ENCODE results near the gene AQP10. TPM values are rescaled to one million over a fixed set of nuclear protein-coding genes. Genes with fewer than 3 reads are reported as not detected.

AQP10 gene
- total and polyA plus RNA-seq, 2 of the 4 experiments (the other 2 are of a cell fraction): not detected

- H3K9me3 ChIP-seq (ENCODE audit: control insufficient read depth, insufficient read depth, low read length): peaks cover 3% of the 10 kb centered on the region; the same call in 1 of the 2 replicates
- ATAC-seq (ENCODE audit: low read depth) (peak; percentile 83), DNase-seq (peak; percentile 45)
- dilution Hi-C loops (cut with HindIII; ENCODE audit: low sequenced_read_pairs, unreplicated experiment): no loop called here
- peak overlapping the region; percentile 46; the same call in 1 of the 2 replicates for H2BK120ac ChIP-seq (ENCODE audit: low read depth, low read length)
- H4K91ac ChIP-seq (ENCODE audit: insufficient read depth, low read depth, low read length): no peak overlapping the region
- in situ Hi-C loops (cut with MboI; ENCODE audit: low sequenced_read_pairs): no loop called here
- H3K27ac ChIP-seq (ENCODE audit: insufficient read depth, low read length): peak overlapping the region; percentile 27; the same call in 1 of the 2 replicates
- no peak overlapping the region for H3K4me3 ChIP-seq (ENCODE audit: insufficient read depth, low read depth, low read length)
- H3K9me1 ChIP-seq (ENCODE audit: insufficient read depth, low read length): no peaks in the 10 kb centered on the region
- H2AFZ ChIP-seq (replicated peaks; ENCODE audit: low read length, poor library complexity): no peak overlapping the region
- intact Hi-C loops (cut with micrococcal nuclease): no loop called here
- TF ChIP-seq ELK1 (IDR thresholded peaks at IDR 0.05; ENCODE audit: borderline replicate concordance, low read depth, low read length) (no peak), SMC3 (IDR thresholded peaks at IDR 0.05; ENCODE audit: low read depth, low read length) (no peak), MAZ (IDR thresholded peaks at IDR 0.05; ENCODE audit: borderline replicate concordance, low read depth, low read length) (no peak), NFE2L2 (IDR thresholded peaks at IDR 0.05; ENCODE audit: low read depth, low read length) (peak; percentile 72; the same call in 1 of the 2 replicates)
- H3K27me3 ChIP-seq (ENCODE audit: control insufficient read depth, insufficient read depth, low read length): peaks cover 5% of the 10 kb centered on the region
- no peak overlapping the region for H3K4me2 ChIP-seq (ENCODE audit: low read depth, low read length)
- no peak overlapping the region for H2AK9ac ChIP-seq (replicated peaks; ENCODE audit: low read depth, low read length, poor library complexity)
- no peak overlapping the region for H2AK5ac ChIP-seq (ENCODE audit: low read depth, low read length)
- no peak overlapping the region for H2BK15ac ChIP-seq (ENCODE audit: low read depth, low read length)
- no peak overlapping the region for H3K9ac ChIP-seq (ENCODE audit: low read depth, low read length)
- no peak overlapping the region for H3K56ac ChIP-seq (ENCODE audit: extremely low read depth, insufficient read depth, low read length)
- ChIA-PET POLR2A (ENCODE audit: unreplicated experiment) (interaction anchor here (0.7 kb wide), 1 partner anchor 34 kb away, joined by 4 read pairs; no protein-coding TSS in a partner anchor), CTCF (interaction anchor here (0.6 to 1.0 kb wide), 4 partner anchors 26 to 1045 kb away, joined by 3 to 5 read pairs (median 4); no protein-coding TSS in a partner anchor)
- no TSS peak for BruUV-seq (replicated peaks)
- H4K5ac ChIP-seq (ENCODE audit: low read depth, low read length): no peak overlapping the region
- 0 out of 2 replicates have a peak overlapping the region, but pooled peaks have one; percentile 6 for H3K4ac ChIP-seq (ENCODE audit: low read depth, low read length)
- no peak overlapping the region for H3K23ac ChIP-seq (ENCODE audit: low read depth, low read length)
- no peaks in the 10 kb centered on the region for H3K4me1 ChIP-seq (ENCODE audit: control insufficient read depth, insufficient read depth, low read length)
- peak overlapping the region in 1 of 2 experiments; percentile 49; a peak in 1 of 4 replicates for H4K8ac ChIP-seq (ENCODE audit: low read depth in 2 of 2, low read length in 2 of 2)
- peak overlapping the region; percentile 64; the same call in 1 of the 2 replicates for H2BK20ac ChIP-seq (ENCODE audit: low read depth, low read length)
- no peaks in the 10 kb centered on the region for H4K20me1 ChIP-seq (ENCODE audit: insufficient read depth, low read length)
- no peak overlapping the region; the same call in 1 of the 2 replicates for H3K18ac ChIP-seq (ENCODE audit: low read depth, low read length)
- WGBS, 2 experiments (ENCODE audit: extremely low coverage in 2 of 2, insufficient read length in 1 of 2): no CpG with 5 or more reads among the region's 3 CpGs
- H3K14ac ChIP-seq (replicated peaks; ENCODE audit: low read depth, low read length): no peak overlapping the region
- H3K36me3 ChIP-seq (ENCODE audit: control insufficient read depth, insufficient read depth, low read length): no peaks in the 10 kb centered on the region
- H2BK5ac ChIP-seq (ENCODE audit: low read depth, low read length, poor library complexity, severe bottlenecking): no peak overlapping the region
- H3K79me1 ChIP-seq (ENCODE audit: low read depth in 1 of 2, low read length in 2 of 2): no peaks in the 10 kb centered on the region
Observed at GRCh38 chr1:154361357-154361756, 40.5 kb downstream of the AQP10 start.

Measured in IMR-90 (cell line).